OCI-LY1 (cell line): Measurements from ENCODE around the gene PSMB10.

Experiments used
- H2AFZ ChIP-seq: fragments of 200-600 bp; sonication (generic), shearing (Covaris generic); 2 replicates; pipeline ENCODE4 v1.6.0; 2014; ENCODE audit warnings: antibody characterized with exemption, mild to moderate bottlenecking, low read length
- H3F3A ChIP-seq: fragments of 200-600 bp; sonication (generic), shearing (Covaris generic); 2 replicates; pipeline ENCODE4 v1.6.0; 2014; ENCODE audit warnings: mild to moderate bottlenecking, antibody characterized with exemption, low read length, moderate library complexity; ENCODE audit not compliant: insufficient read depth
- H3K27ac ChIP-seq: fragments of 200-600 bp; sonication (generic); 2 replicates; pipeline ENCODE4 v1.5.1; 2014; ENCODE audit warnings: low read length, mixed run types, mild to moderate bottlenecking, low read depth; ENCODE audit not compliant: poor library complexity, severe bottlenecking
- H3K27me3 ChIP-seq: fragments of 200-600 bp; sonication (generic); 2 replicates; pipeline ENCODE4 v1.6.0; 2014; ENCODE audit warnings: antibody characterized with exemption, mild to moderate bottlenecking, low read length, moderate library complexity; ENCODE audit not compliant: insufficient read depth
- H3K36me3 ChIP-seq: fragments of 200-600 bp; sonication (generic); 2 replicates; pipeline ENCODE4 v1.6.1; 2014; ENCODE audit warnings: mild to moderate bottlenecking, antibody characterized with exemption, low read length, moderate library complexity, mixed read lengths; ENCODE audit not compliant: insufficient read depth
- H3K4me1 ChIP-seq: fragments of 200-600 bp; sonication (generic); 2 replicates; pipeline ENCODE4 v1.5.1; 2014; ENCODE audit warnings: mild to moderate bottlenecking, low read length, moderate library complexity; ENCODE audit not compliant: insufficient read depth, severe bottlenecking
- H3K4me2 ChIP-seq: fragments of 200-600 bp; sonication (generic), shearing (Covaris generic); 2 replicates; pipeline ENCODE4 v1.6.1; 2014; ENCODE audit warnings: low read length
- H3K4me3 ChIP-seq: fragments of 200-600 bp; sonication (generic); 2 replicates; pipeline ENCODE4 v1.5.1; 2014; ENCODE audit warnings: low read length, low read depth, mild to moderate bottlenecking, mixed read lengths; ENCODE audit not compliant: poor library complexity, severe bottlenecking
- H3K79me2 ChIP-seq: fragments of 200-600 bp; shearing (Covaris generic); 2 replicates; pipeline ENCODE4 v1.6.1; 2016; ENCODE audit warnings: mixed run types, low read length, mixed read lengths; ENCODE audit not compliant: insufficient read depth
- H3K9ac ChIP-seq: fragments of 200-600 bp; sonication (generic), shearing (Covaris generic); 2 replicates; pipeline ENCODE4 v1.6.1; 2014; ENCODE audit warnings: mild to moderate bottlenecking, low read length, mixed read lengths
- H3K9me2 ChIP-seq: fragments of 200-600 bp; sonication (generic), shearing (Covaris generic); 2 replicates; pipeline ENCODE4 v1.6.1; 2014; ENCODE audit warnings: low read depth, mild to moderate bottlenecking, low read length, mixed read lengths
- H3K9me3 ChIP-seq: fragments of 200-600 bp; shearing (Covaris generic); 2 replicates; pipeline ENCODE4 v1.6.1; 2014; ENCODE audit warnings: low read length, mixed read lengths
- H4K20me1 ChIP-seq: fragments of 200-600 bp; sonication (generic), shearing (Covaris generic); 2 replicates; pipeline ENCODE4 v1.6.0; 2016; ENCODE audit warnings: mild to moderate bottlenecking, low read length; ENCODE audit not compliant: insufficient read depth
- EZH2 ChIP-seq: fragments of 200-600 bp; sonication (generic), shearing (Covaris generic); IDR thresholded peaks from 2 replicates; pipeline ENCODE4 v1.8.0; 2017; ENCODE audit warnings: borderline replicate concordance, mixed run types, mild to moderate bottlenecking, antibody characterized with exemption, low read length, moderate library complexity, mixed read lengths
- TF ChIP-seq, protein P1 (sequence below): fragments of 200-600 bp; sonication (generic), shearing (Covaris generic); IDR thresholded peaks from 2 replicates; pipeline ENCODE4 v1.5.1; 2017; ENCODE audit warnings: mild to moderate bottlenecking, antibody characterized with exemption, low read length, moderate library complexity, mixed read lengths

PSMB10 gene

DNA sequence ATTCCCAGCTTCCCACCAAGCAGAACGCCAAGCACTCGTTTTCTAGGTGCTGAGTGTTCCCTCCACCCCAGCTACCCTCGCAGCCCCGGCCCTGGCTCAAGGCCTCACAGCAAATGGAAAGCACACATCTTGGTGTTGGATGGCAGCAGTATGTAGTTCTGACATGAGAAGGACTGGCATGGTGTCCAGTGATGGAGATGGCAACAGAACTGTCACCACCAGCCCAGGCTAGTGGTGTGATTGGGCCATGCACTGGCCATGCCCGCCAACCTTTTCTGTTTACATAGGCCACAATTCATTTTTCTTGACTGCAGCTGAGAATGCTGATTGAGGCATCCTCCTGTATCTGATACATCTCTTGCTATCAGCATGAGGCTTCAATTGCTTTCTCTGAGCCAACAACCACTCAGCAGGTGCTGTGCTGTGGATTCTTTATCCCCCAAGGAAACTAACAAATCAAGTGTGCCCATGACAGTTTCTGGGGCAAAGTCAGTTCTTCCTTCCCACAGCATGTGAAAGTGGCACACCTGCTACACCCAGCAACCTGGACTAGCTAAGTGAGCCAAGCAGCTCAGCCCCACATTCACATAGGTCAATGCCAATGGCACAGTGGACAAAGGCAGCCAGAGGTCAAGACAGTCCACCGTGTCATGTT lies 28.0 kb upstream of the PSMB10 start:
- Histone ChIP-seq H3K4me1 (peaks cover 33% of the 10 kb centered on the region), H3K9me2 (no peaks in the 10 kb centered on the region), H3K4me3 (no peak overlapping the region), H3K27me3 (no peaks in the 10 kb centered on the region), H3K36me3 (0 out of 2 replicates have a peak, but pooled peaks cover 5% of the 10 kb centered on the region), H3K27ac (no peak overlapping the region), H4K20me1 (no peaks in the 10 kb centered on the region), H3K9ac (no peak overlapping the region), H3F3A (no peaks in the 10 kb centered on the region), H3K9me3 (no peaks in the 10 kb centered on the region), H2AFZ (no peak overlapping the region), H3K4me2 (no peak overlapping the region), H3K79me2 (no peaks in the 10 kb centered on the region)
- no peak for TF ChIP-seq EZH2
- TF ChIP-seq, protein P1, sequence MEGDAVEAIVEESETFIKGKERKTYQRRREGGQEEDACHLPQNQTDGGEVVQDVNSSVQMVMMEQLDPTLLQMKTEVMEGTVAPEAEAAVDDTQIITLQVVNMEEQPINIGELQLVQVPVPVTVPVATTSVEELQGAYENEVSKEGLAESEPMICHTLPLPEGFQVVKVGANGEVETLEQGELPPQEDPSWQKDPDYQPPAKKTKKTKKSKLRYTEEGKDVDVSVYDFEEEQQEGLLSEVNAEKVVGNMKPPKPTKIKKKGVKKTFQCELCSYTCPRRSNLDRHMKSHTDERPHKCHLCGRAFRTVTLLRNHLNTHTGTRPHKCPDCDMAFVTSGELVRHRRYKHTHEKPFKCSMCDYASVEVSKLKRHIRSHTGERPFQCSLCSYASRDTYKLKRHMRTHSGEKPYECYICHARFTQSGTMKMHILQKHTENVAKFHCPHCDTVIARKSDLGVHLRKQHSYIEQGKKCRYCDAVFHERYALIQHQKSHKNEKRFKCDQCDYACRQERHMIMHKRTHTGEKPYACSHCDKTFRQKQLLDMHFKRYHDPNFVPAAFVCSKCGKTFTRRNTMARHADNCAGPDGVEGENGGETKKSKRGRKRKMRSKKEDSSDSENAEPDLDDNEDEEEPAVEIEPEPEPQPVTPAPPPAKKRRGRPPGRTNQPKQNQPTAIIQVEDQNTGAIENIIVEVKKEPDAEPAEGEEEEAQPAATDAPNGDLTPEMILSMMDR = no peak

DNA sequence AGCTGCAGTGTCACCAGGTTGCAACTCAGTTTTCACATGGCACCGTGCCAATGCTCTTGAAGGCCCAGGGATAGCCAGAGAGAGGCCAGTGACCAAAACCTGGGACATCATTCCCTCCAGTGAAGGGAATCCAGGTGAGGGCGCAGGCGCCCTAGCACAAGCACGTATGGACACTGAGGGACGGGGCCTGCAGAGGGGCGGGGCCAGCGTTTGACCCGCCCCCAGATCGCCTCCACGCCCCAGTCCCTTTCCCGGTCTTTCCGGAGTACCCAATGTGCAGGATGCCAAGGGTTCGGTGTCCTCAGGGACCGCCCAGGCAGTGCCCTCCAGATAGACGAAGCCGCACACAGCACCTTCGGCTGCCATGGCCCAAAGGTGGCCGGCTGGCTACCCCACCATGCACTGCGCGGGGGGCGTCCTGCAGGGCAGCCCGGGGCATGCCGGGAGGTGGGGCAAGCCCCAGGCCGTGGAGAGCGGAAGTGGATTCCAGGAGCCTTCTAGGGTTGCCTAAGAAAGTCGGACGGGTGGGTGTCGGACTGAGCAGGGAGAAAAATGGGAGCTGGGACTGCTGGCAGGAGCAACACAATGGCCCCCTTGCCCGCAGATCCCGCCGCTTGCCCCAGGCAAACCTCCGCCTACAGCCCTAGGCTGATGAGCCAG lies 27.1 kb upstream of the PSMB10 start:
- no peak overlapping the region for H3K4me2 ChIP-seq
- H3K36me3 ChIP-seq = 0 out of 2 replicates have a peak, but pooled peaks cover 5% of the 10 kb centered on the region
- no peaks in the 10 kb centered on the region for H3F3A ChIP-seq
- peaks cover 24% of the 10 kb centered on the region for H3K4me1 ChIP-seq
- H3K9ac ChIP-seq = no peak overlapping the region
- no peaks in the 10 kb centered on the region for H3K79me2 ChIP-seq
- no peak overlapping the region for H3K27ac ChIP-seq
- no peaks in the 10 kb centered on the region for H3K27me3 ChIP-seq
- no peak overlapping the region for H2AFZ ChIP-seq
- no peak for TF ChIP-seq EZH2
- TF ChIP-seq, protein P1 = no peak
- H3K4me3 ChIP-seq = no peak overlapping the region
- no peaks in the 10 kb centered on the region for H4K20me1 ChIP-seq
- H3K9me3 ChIP-seq = no peaks in the 10 kb centered on the region
- H3K9me2 ChIP-seq = no peaks in the 10 kb centered on the region

- no peaks in the 10 kb centered on the region for H3K27me3 ChIP-seq
- H3F3A ChIP-seq = no peaks in the 10 kb centered on the region
- peaks cover 23% of the 10 kb centered on the region for H3K4me1 ChIP-seq
- no peak overlapping the region for H3K4me2 ChIP-seq
- TF ChIP-seq, protein P1 = no peak
- no peak for TF ChIP-seq EZH2
- H3K4me3 ChIP-seq = no peak overlapping the region
- H3K9me2 ChIP-seq = no peaks in the 10 kb centered on the region
- no peak overlapping the region for H2AFZ ChIP-seq
- no peak overlapping the region for H3K9ac ChIP-seq
- H3K27ac ChIP-seq = no peak overlapping the region
- H4K20me1 ChIP-seq = no peaks in the 10 kb centered on the region
- 0 out of 2 replicates have a peak, but pooled peaks cover 5% of the 10 kb centered on the region for H3K36me3 ChIP-seq
- H3K9me3 ChIP-seq = no peaks in the 10 kb centered on the region
- H3K79me2 ChIP-seq = no peaks in the 10 kb centered on the region
Observed at GRCh38 chr16:67963292-67963661, 26.6 kb upstream of the PSMB10 start.
